Stimulated activated CD8-positive, alpha-beta memory T cell treated with anti-CD3 and anti-CD28 coated beads, Interleukin-4, amount 100 ng/mL, for 48 hours (primary cell): ENCODE results near the gene BCL3.
A peak's percentile ranks its signal among the peaks of the same experiment; 100 is the strongest.
"Not testable (repeated sequence)": the region's sequence is repeated elsewhere in the genome, so short reads cannot be mapped to it uniquely, and the experiment has no call there.

Source experiments
- DNase-seq: peaks from one replicate; pipeline ENCODE4 v3.0.0-alpha.2; 2020

BCL3 gene, protein sequence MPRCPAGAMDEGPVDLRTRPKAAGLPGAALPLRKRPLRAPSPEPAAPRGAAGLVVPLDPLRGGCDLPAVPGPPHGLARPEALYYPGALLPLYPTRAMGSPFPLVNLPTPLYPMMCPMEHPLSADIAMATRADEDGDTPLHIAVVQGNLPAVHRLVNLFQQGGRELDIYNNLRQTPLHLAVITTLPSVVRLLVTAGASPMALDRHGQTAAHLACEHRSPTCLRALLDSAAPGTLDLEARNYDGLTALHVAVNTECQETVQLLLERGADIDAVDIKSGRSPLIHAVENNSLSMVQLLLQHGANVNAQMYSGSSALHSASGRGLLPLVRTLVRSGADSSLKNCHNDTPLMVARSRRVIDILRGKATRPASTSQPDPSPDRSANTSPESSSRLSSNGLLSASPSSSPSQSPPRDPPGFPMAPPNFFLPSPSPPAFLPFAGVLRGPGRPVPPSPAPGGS

DNA sequence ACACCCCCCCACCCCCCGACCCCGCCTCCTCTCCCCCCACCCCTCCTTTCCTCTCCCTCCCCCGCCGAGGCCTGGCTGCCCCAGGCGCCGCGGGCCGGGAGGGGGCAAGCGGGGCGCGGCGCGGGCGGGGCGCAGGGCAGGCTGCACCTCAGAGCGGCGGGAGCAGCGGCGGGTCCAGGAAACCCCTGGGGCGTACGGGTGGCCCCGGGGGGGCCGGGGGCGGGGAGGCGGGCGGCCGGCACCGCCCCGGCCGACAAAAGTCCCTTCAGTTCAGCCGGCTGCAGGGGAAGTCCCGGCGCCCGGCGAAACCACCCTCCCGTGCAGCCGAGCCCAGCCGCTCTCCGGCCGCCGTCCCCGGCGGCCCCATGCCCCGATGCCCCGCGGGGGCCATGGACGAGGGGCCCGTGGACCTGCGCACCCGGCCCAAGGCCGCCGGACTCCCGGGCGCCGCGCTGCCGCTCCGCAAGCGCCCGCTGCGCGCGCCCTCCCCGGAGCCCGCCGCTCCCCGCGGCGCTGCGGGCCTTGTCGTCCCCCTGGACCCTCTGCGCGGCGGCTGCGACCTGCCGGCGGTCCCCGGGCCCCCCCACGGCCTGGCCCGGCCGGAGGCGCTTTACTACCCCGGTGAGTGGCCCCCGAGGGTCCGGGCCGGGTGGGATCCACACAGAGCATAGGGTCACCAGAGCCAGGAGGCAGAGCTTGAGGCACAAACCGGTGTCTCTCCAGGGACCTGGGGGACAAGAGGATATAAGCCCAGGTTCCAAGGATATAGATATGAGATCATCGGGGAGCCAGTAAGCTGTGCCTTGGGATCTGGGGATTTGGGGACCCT, at the start of gene BCL3:
TSS of gene BCL3 (plus strand) at position 283 of the 829 bp plus-strand sequence. CDS start at position 366, 83 bp downstream.
- peak; percentile 74 for DNase-seq

GRCh38 chr19:44700547-44700946, 48.0 kb upstream of the BCL3 start:
- DNase-seq: no peak

- DNase-seq: no peak
These were observed 47.3 kb upstream of the BCL3 start for GRCh38 chr19:44701228-44701627.

DNA sequence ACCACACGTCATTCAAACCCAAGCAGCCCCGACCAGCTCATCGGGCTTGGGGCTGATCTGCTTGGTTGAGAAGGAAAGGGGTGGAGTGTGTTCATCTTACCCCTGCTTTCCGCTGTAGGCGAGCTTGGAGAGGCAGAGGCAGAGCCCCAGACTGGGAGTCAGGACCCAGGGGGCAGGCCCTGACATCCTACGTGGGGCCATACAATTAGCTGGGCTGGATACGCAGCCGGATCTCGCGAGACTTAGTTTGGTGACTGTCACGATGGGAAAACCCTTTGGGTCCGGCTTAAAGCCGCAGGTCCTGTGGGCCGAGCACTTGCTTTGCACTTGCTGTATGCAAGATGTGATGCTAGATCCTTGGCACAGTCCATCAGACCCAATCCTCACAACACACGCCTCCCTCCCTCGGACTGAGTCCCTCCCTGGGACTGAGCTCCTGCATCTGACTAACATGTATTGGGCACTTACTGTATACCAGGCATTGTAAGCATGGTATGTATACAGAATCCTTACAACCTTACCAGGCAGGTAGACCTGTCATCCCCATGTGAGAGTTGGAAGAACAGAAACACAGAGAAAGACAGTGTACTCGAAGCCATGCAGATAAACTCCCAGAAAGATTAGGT, 45.8 kb upstream of the BCL3 start:
- DNase-seq: no peak

DNA sequence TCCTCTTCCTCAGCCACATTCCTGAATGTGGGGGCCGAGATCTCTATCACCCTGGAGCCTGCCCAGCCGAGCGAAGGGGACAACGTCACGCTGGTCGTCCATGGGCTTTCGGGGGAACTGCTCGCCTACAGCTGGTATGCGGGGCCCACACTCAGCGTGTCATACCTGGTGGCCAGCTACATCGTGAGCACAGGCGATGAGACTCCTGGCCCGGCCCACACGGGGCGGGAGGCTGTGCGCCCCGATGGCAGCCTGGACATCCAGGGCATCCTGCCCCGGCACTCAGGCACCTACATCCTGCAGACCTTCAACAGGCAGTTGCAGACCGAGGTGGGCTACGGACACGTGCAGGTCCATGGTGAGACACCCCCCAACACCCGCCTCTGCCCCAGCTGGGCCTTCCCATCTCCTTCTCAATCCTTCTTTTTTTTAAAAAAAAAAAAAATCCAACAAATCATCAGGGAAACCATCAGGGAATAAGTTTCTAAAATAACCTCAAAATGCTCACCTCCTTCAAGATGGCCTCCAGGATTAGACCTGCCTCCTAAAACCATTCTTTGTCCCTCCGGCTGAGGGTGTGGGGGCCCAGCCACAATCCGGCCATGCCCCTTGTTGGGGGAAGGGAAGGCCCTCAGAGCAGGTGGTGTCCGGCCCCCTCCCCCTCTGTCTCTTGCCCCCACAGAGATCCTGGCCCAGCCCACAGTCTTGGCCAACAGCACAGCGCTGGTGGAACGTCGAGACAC, 45.0 kb upstream of the BCL3 start:
- no peak for DNase-seq

GRCh38 chr19:44704982-44705381, 43.5 kb upstream of the BCL3 start:
- DNase-seq: no peak

- DNase-seq: no peak
These were observed 43.0 kb upstream of the BCL3 start for GRCh38 chr19:44705502-44706010.

DNA sequence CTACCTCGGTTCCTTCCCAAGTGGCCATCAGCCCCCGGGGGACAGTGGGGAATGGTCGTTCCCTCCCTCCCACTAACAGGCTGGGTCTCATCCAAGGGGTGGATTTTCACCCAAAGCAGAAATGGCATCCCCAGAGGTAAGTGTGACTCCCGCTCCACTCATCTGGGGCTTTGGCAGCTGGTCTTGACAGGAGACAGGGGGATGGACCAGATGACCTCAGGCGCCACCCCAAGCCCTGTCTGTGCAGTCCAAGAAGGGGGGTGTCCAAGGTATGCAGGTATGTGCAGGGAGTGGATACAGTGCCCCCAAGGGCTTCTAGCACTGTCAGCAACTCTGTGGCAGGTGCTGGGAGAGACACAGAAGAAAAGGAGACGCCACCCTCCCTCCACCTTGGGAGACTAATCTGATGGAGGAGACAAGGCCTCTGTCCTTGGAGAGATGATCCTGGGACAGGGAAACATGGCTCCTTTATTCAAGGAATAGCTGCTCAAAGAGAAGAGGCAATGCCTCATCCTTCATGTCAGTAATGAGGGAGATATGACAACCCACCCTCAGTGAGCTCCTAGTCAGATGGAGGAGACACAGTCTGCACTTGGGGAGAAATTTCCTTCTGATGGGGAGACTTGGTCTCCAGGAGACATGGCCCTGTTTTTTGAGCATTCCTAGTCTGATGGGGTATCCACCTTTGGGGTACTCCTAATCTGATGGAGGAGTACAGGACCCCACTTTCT, 41.8 kb upstream of the BCL3 start:
- no peak for DNase-seq

GRCh38 chr19:44707794-44708193, 40.7 kb upstream of the BCL3 start:
- DNase-seq: no peak

- DNase-seq: no peak
These were observed 39.6 kb upstream of the BCL3 start for GRCh38 chr19:44708940-44709339.

DNA sequence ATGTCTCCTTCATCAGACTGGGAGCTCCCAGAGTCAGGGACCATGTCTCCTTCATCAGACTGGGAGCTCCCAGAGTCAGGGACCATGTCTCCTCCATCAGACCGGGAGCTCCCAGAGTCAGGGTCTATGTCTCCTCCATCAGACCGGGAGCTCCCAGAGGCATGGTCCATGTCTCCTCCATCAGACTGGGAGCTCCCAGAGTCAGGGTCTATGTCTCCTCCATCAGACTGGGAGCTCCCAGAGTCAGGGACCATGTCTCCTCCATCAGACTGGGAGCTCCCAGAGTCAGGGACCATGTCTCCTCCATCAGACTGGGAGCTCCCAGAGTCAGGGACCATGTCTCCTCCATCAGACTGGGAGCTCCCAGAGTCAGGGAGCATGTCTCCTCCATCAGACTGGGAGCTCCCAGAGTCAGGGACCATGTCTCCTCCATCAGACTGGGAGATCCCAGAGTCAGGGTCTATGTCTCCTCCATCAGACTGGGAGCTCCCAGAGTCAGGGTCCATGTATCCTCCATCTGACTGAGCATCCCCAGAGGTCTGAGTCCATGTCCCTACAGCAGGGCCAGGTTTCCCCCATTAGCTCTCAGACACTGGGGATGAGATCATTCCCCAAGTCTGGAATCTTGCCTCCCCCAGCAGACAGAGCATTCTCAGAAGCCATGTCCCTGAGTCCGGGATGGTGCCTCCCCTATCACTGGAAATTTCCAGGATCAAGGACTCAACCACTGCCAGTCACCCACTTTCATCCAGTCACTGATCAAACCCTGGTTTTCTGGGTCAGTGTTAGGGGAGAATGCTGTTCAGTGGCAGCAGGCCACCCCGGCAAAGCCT, 38.9 kb upstream of the BCL3 start:
- not testable (repeated sequence) for DNase-seq

GRCh38 chr19:44710483-44710882, 38.0 kb upstream of the BCL3 start:
- DNase-seq: no peak

DNA sequence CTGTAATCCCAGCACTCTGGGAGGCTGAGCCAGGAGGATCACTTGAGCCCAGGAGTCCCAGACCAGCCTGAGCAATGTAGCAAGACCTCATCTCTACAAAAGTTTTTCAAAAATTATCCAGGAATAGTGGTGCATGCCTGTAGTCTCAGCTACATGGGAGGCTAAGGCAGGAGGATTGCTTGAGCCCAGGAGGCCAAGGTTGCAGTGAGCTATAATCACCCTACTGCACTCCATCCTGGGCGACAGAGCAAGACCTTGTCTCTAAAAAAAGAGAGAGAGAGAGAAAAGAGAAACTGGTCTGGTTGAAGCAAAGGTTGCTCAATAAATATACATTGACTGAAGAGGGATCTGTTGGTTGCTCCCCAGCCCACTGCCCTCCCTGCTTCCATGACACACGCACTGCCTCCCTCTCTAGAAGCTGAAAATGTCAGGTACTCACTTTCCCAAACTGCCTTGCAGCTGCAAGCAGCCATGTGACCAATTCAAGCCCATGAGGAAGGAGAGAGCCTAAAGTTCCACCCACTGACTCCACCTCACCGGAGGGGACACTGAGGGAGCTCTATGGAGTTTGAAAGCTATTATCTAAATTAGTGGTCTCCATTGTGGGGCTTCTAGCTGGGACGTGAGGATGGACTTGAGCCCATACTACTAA, 35.5 kb upstream of the BCL3 start:
- no peak for DNase-seq

- DNase-seq: no peak
These were observed 33.8 kb upstream of the BCL3 start for GRCh38 chr19:44714597-44715169.

GRCh38 chr19:44717603-44718002, 30.9 kb upstream of the BCL3 start:
- DNase-seq: no peak

DNA sequence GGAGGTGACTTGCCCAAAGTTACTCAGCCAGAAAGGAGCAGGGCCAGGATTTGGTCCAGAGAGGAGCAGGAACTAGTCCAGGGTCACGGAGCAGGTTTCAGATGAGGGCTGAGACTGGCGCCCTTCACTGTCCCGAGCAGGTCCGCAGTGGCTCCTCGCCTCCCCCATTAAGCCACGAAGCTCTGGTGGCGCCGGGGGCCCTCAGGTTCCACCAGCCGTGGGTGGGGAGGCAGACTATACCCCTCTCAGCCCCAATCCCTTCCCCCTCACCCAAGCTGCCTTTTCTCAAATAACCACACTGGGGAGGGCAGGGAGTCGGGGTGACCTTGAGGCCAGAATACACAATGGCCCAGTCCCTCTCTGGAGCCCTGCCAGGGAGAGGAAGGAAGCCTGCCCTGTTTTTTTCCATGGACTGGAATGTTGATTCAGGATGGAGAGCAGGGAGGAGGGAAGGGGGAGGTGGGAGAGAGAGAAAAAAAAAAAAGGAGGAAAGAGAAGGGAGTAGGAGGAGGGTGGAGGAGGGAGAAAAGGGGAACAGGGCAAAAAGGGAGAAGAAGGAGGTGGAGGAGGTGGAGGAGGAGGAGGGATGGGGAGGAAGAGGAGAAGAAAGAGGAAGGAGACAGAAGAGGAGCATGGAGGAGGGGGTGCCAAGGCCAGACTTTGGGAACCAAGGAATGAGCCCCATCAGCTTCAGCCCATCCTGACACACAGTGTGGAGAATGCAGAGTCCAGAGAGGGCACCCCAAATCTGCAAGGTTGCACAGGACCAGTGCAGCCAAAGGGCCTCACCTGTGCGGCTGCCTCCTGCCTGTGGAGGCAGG, 29.9 kb upstream of the BCL3 start:
- DNase-seq: no peak

GRCh38 chr19:44719262-44719701, 29.2 kb upstream of the BCL3 start:
- DNase-seq: no peak

GRCh38 chr19:44720396-44720795, 28.1 kb upstream of the BCL3 start:
- DNase-seq: not testable (repeated sequence)

- no peak for DNase-seq
These were observed 27.6 kb upstream of the BCL3 start for GRCh38 chr19:44720945-44721344.
